A549 (cell line): ENCODE data around the gene STRN. TPM values are rescaled to one million over a fixed set of nuclear protein-coding genes. Genes with fewer than 3 reads are reported as not detected.

Experiments used
- ATAC-seq, 2 experiments: fragments of 200-7000 bp in 1 of 2; fragments of >200 bp in 1 of 2; cut with Nextera tagmentation in 1 of 2; cut with Tn5 transposase in 1 of 2; 3 replicates each; pipeline versions ENCODE4 v1.8.0 to v1.9.1; 2018 to 2020; ENCODE audit warnings: mild to moderate bottlenecking in 1 of 2, moderate library complexity in 1 of 2
- CTCF ChIA-PET: fragments of 300-600 bp; sonication (Branson Sonifier 250); formaldehyde crosslinking; extraction: SDS; loops from one replicate; lab custom pipeline; 2021; ENCODE audit warnings: antibody characterized with exemption, inconsistent platforms; lab: Yijun Ruan, JAX
- POLR2A ChIA-PET: fragments of 350-600 bp; formaldehyde crosslinking; extraction: SDS; loops from one replicate; lab custom pipeline; 2021; ENCODE audit warnings: antibody characterized with exemption, inconsistent platforms; lab: Yijun Ruan, JAX
- DNase-seq, 2 experiments: peaks; one replicate each; pipeline versions ENCODE4 v3.0.0 to v3.0.0-alpha.2; 2011 to 2016; ENCODE audit warnings: low read depth in 1 of 2, low spot score in 1 of 2
- FAIRE-seq: peaks from 2 replicates; lab custom pipeline; 2011; peaks lifted over from hg19 to GRCh38; lab: Jason Lieb, UNC
- H3K27ac ChIP-seq, 2 experiments: fragments of >200 bp; sonication (Bioruptor Twin); formaldehyde crosslinking; 3 replicates each; pipeline ENCODE4 v1.5.1; 2016 to 2017
- H3K4me1 ChIP-seq: fragments of >200 bp; sonication (Bioruptor Twin); formaldehyde crosslinking; 3 replicates; pipeline ENCODE4 v1.6.1; 2016
- H3K4me2 ChIP-seq: fragments of >200 bp; sonication (Bioruptor Twin); formaldehyde crosslinking; 3 replicates; pipeline ENCODE4 v1.6.1; 2016
- H3K4me3 ChIP-seq: fragments of >200 bp; sonication (Bioruptor Twin); formaldehyde crosslinking; 3 replicates; pipeline ENCODE4 v1.5.1; 2016
- H3K9me3 ChIP-seq: fragments of >200 bp; sonication (Bioruptor Twin); formaldehyde crosslinking; 3 replicates; pipeline ENCODE4 v1.6.1; 2016
- CBX8 ChIP-seq: fragments of 200-600 bp; sonication (generic); IDR thresholded peaks from 2 replicates; pipeline ENCODE4 v1.6.1; 2016
- CHD2 ChIP-seq: fragments of 150-350 bp; IDR thresholded peaks from 2 replicates; pipeline ENCODE4 v1.6.1; 2014; ENCODE audit warnings: low read length; ENCODE audit not compliant: partially characterized antibody
- CHD4 ChIP-seq: fragments of 200-600 bp; sonication (generic); IDR thresholded peaks from 2 replicates; pipeline ENCODE4 v1.6.1; 2016; ENCODE audit warnings: antibody characterized with exemption, mild to moderate bottlenecking, borderline replicate concordance
- EHF ChIP-seq: fragments of 250-450 bp; sonication (Bioruptor Pico); IDR thresholded peaks from 2 replicates; pipeline ENCODE4 v1.5.0; 2020; ENCODE audit warnings: mild to moderate bottlenecking
- EHMT2 ChIP-seq: fragments of 200-600 bp; sonication (generic); IDR thresholded peaks from 2 replicates; pipeline ENCODE4 v1.6.1; 2016; ENCODE audit warnings: antibody characterized with exemption, low read depth, mild to moderate bottlenecking, moderate library complexity
- EP300 ChIP-seq, 2 experiments: fragments of >200 bp; sonication (Bioruptor Twin); formaldehyde crosslinking; IDR thresholded peaks; 2 replicates in 1 of 2; 3 replicates in 1 of 2; pipeline ENCODE4 v1.6.1; 2016 to 2017
- FOXS1 ChIP-seq: fragments of 250-450 bp; sonication (Bioruptor Pico); IDR thresholded peaks from 2 replicates; pipeline ENCODE4 v1.5.0; 2020; ENCODE audit warnings: mild to moderate bottlenecking, moderate library complexity
- HDAC2 ChIP-seq: fragments of 200-600 bp; sonication (generic); IDR thresholded peaks from 2 replicates; pipeline ENCODE4 v1.6.1; 2016
- HOXA7 ChIP-seq: fragments of 250-450 bp; sonication (Bioruptor Pico); IDR thresholded peaks from 2 replicates; pipeline ENCODE4 v1.5.0; 2020; ENCODE audit warnings: mild to moderate bottlenecking, moderate library complexity
- HOXB5 ChIP-seq: fragments of 250-450 bp; sonication (Bioruptor Pico); IDR thresholded peaks from 2 replicates; pipeline ENCODE4 v1.5.0; 2020; ENCODE audit warnings: mild to moderate bottlenecking, moderate library complexity
- JUNB ChIP-seq: fragments of >200 bp; sonication (Bioruptor Twin); formaldehyde crosslinking; IDR thresholded peaks from 2 replicates; pipeline ENCODE4 v1.6.1; 2016
- KDM1A ChIP-seq: fragments of 200-600 bp; sonication (generic); IDR thresholded peaks from 2 replicates; pipeline ENCODE4 v1.6.1; 2016; ENCODE audit warnings: low read depth, mild to moderate bottlenecking
- KDM5A ChIP-seq: fragments of 200-600 bp; sonication (generic); IDR thresholded peaks from 2 replicates; pipeline ENCODE4 v1.6.1; 2016; ENCODE audit warnings: antibody characterized with exemption, mild to moderate bottlenecking
- MYC ChIP-seq: IDR thresholded peaks from 2 replicates; pipeline ENCODE4 v1.6.1; 2012; ENCODE audit warnings: mild to moderate bottlenecking, inconsistent platforms, low read length, improper control_type of control experiment, borderline replicate concordance
- NFE2L2 ChIP-seq: fragments of 150-350 bp; conservative IDR thresholded peaks from 2 replicates; pipeline ENCODE4 v1.6.1; 2014; ENCODE audit warnings: low read length
- NPAS2 ChIP-seq: fragments of 250-450 bp; sonication (Bioruptor Pico); IDR thresholded peaks from 2 replicates; pipeline ENCODE4 v1.8.0; 2022; ENCODE audit warnings: mild to moderate bottlenecking, moderate library complexity, borderline replicate concordance
- NR3C1 ChIP-seq: fragments of >200 bp; sonication (Bioruptor Twin); formaldehyde crosslinking; IDR thresholded peaks from 3 replicates; pipeline ENCODE4 v1.6.1; 2017
- PHF8 ChIP-seq: fragments of 200-600 bp; sonication (generic); IDR thresholded peaks from 2 replicates; pipeline ENCODE4 v1.6.1; 2016; ENCODE audit warnings: low read depth, mild to moderate bottlenecking, antibody characterized with exemption, moderate library complexity, borderline replicate concordance
- POLR2AphosphoS2 ChIP-seq: conservative IDR thresholded peaks from 2 replicates; pipeline ENCODE4 v1.6.1; 2012; ENCODE audit warnings: low read length, improper control_type of control experiment, inconsistent platforms
- RCOR1 ChIP-seq: fragments of 150-350 bp; IDR thresholded peaks from 2 replicates; pipeline ENCODE4 v1.6.1; 2014; ENCODE audit warnings: antibody characterized with exemption, low read length, low read depth
- RNF2 ChIP-seq: fragments of 200-600 bp; sonication (generic); IDR thresholded peaks from 2 replicates; pipeline ENCODE4 v1.6.1; 2016; ENCODE audit warnings: low read depth, mild to moderate bottlenecking, antibody characterized with exemption, moderate library complexity, borderline replicate concordance
- TP53 ChIP-seq: fragments of 250-450 bp; sonication (Bioruptor Pico); IDR thresholded peaks from 2 replicates; pipeline ENCODE4 v1.5.0; 2021; ENCODE audit warnings: mild to moderate bottlenecking, moderate library complexity
- ZC3H11A ChIP-seq: fragments of 450-650 bp; IDR thresholded peaks from 2 replicates; pipeline ENCODE4 v1.6.1; 2014; ENCODE audit warnings: antibody characterized with exemption, mild to moderate bottlenecking
- ZNF302 ChIP-seq: fragments of 250-450 bp; sonication (Bioruptor Pico); IDR thresholded peaks from 2 replicates; pipeline ENCODE4 v1.9.0; 2021; ENCODE audit warnings: inconsistent platforms, mild to moderate bottlenecking, moderate library complexity
- WGBS: methylation state at CpG from one replicate; pipeline ENCODE4 v1.1.6; 2017; ENCODE audit errors: missing lambda C conversion rate; 5-methylcytosine and 5-hydroxymethylcytosine counted together
- polyA plus RNA-seq, 4 experiments: library from polyadenylated mRNA; depleted of rRNA in 3 of 4; stranded (reverse); fragments of >200 nt; fragmentation: RNase III in 1 of 4; extraction: RNeasy Plus Mini Kit Qiagen cat#74134 plus additional on column Dnase treatment in 1 of 4; gene quantifications; 2 replicates in 3 of 4; 3 replicates in 1 of 4; pipeline ENCODE4 v1.2.3, GENCODE V29; 2011 to 2017
- TF ChIP-seq, protein P1 (sequence below): fragments of >200 bp; sonication (Bioruptor Twin); formaldehyde crosslinking; IDR thresholded peaks from 3 replicates; pipeline ENCODE4 v1.6.1; 2016
- TF ChIP-seq, protein P2 (sequence below): IDR thresholded peaks from 2 replicates; pipeline ENCODE4 v1.6.1; 2012; ENCODE audit warnings: low read depth, borderline replicate concordance
- TF ChIP-seq, protein P3 (sequence below): IDR thresholded peaks from 2 replicates; pipeline ENCODE4 v1.6.1; 2012
- TF ChIP-seq, protein P4 (sequence below): IDR thresholded peaks from 2 replicates; pipeline ENCODE4 v1.6.1; 2012
- TF ChIP-seq, protein P5 (sequence below): fragments of 250-450 bp; sonication (Bioruptor Pico); IDR thresholded peaks from 2 replicates; pipeline ENCODE4 v1.5.0; 2021; ENCODE audit warnings: mild to moderate bottlenecking, moderate library complexity, borderline replicate concordance

STRN gene
- polyA plus RNA-seq, 2 of the 4 experiments (the other 2 are of a cell fraction): 13.1 to 36.0 TPM

- TF ChIP-seq, protein P1, sequence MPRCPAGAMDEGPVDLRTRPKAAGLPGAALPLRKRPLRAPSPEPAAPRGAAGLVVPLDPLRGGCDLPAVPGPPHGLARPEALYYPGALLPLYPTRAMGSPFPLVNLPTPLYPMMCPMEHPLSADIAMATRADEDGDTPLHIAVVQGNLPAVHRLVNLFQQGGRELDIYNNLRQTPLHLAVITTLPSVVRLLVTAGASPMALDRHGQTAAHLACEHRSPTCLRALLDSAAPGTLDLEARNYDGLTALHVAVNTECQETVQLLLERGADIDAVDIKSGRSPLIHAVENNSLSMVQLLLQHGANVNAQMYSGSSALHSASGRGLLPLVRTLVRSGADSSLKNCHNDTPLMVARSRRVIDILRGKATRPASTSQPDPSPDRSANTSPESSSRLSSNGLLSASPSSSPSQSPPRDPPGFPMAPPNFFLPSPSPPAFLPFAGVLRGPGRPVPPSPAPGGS: no peak
- TF ChIP-seq CHD4 (no peak), TP53 (CRISPR knock-in tag) (no peak), ZNF302 (CRISPR knock-in tag) (no peak), ZC3H11A (no peak), HOXB5 (CRISPR knock-in tag) (no peak), RNF2 (no peak)
- TF ChIP-seq, protein P2, sequence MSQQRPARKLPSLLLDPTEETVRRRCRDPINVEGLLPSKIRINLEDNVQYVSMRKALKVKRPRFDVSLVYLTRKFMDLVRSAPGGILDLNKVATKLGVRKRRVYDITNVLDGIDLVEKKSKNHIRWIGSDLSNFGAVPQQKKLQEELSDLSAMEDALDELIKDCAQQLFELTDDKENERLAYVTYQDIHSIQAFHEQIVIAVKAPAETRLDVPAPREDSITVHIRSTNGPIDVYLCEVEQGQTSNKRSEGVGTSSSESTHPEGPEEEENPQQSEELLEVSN: no peak
- TF ChIP-seq, protein P3, sequence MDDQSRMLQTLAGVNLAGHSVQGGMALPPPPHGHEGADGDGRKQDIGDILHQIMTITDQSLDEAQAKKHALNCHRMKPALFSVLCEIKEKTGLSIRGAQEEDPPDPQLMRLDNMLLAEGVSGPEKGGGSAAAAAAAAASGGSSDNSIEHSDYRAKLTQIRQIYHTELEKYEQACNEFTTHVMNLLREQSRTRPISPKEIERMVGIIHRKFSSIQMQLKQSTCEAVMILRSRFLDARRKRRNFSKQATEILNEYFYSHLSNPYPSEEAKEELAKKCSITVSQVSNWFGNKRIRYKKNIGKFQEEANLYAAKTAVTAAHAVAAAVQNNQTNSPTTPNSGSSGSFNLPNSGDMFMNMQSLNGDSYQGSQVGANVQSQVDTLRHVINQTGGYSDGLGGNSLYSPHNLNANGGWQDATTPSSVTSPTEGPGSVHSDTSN: no peak
Measured at GRCh38 chr2:36918307-36918706, 48.0 kb downstream of the STRN start (continued).

DNA sequence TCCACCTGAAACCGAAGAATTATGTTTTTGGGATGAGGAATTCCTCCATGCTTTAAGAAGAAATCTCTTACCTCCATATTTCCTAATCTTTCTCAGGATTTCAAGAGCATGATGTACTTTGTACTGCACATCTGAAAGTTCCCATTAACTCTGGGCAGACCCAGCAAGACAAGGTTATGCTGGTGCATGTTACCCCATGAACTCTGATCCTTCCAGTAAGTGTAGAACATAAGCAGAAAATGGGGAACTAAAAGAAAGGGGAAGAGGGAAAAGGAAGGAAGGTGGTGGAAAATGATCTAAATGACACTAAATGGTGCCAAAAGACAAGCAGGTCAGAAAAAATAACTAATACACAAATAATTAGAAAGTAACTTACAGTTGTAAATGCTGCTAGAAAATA lies 50.7 kb downstream of the STRN start:
- no peaks in the 10 kb centered on the region for H3K9me3 ChIP-seq
- ATAC-seq: no peak
- H3K4me1 ChIP-seq: no peaks in the 10 kb centered on the region
- ChIA-PET POLR2A (no interaction called here), CTCF (interaction anchor here (1.2 kb wide), 1 partner anchor 130 kb away, joined by 5 read pairs; no protein-coding TSS in a partner anchor)
- H3K4me3 ChIP-seq: no peak overlapping the region
- no peak overlapping the region for H3K27ac ChIP-seq
- no peak for FAIRE-seq
- WGBS: 90% methylated on average over 1 of the region's 1 CpG
- no peak for DNase-seq
- H3K4me2 ChIP-seq: no peak overlapping the region
- TF ChIP-seq KDM5A: no peak
- no peak for TF ChIP-seq HOXA7 (CRISPR knock-in tag)
- TF ChIP-seq JUNB: no peak
- TF ChIP-seq, protein P3: no peak
- TF ChIP-seq, protein P4, sequence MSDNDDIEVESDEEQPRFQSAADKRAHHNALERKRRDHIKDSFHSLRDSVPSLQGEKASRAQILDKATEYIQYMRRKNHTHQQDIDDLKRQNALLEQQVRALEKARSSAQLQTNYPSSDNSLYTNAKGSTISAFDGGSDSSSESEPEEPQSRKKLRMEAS: no peak
- TF ChIP-seq NFE2L2: no peak
- TF ChIP-seq, protein P5, sequence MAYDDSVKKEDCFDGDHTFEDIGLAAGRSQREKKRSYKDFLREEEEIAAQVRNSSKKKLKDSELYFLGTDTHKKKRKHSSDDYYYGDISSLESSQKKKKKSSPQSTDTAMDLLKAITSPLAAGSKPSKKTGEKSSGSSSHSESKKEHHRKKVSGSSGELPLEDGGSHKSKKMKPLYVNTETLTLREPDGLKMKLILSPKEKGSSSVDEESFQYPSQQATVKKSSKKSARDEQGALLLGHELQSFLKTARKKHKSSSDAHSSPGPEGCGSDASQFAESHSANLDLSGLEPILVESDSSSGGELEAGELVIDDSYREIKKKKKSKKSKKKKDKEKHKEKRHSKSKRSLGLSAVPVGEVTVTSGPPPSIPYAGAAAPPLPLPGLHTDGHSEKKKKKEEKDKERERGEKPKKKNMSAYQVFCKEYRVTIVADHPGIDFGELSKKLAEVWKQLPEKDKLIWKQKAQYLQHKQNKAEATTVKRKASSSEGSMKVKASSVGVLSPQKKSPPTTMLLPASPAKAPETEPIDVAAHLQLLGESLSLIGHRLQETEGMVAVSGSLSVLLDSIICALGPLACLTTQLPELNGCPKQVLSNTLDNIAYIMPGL: no peak

- no peaks in the 10 kb centered on the region for H3K9me3 ChIP-seq
- ChIA-PET POLR2A (no interaction called here), CTCF (interaction anchor here (1.0 to 1.5 kb wide), 2 partner anchors 9 to 12 kb away, joined by 3 to 4 read pairs; no protein-coding TSS in a partner anchor)
- no peak overlapping the region for H3K4me2 ChIP-seq
- no peak for DNase-seq
- ATAC-seq: no peak
- FAIRE-seq: no peak
- H3K4me1 ChIP-seq: no peaks in the 10 kb centered on the region
- no peak overlapping the region for H3K27ac ChIP-seq
- TF ChIP-seq NR3C1 (no peak), POLR2AphosphoS2 (no peak), EHMT2 (no peak), KDM1A (no peak), HOXB5 (CRISPR knock-in tag) (no peak), EHF (CRISPR knock-in tag) (no peak), MYC (no peak), PHF8 (no peak), TP53 (CRISPR knock-in tag) (no peak), ZNF302 (CRISPR knock-in tag) (no peak), RCOR1 (no peak), EP300 (IDR thresholded peaks at IDR 0.05) (no peak), CHD2 (no peak), FOXS1 (CRISPR knock-in tag) (no peak), NPAS2 (CRISPR knock-in tag) (no peak), CBX8 (no peak), HDAC2 (no peak), KDM5A (no peak)
- H3K4me3 ChIP-seq: no peak overlapping the region
Measured at GRCh38 chr2:36912695-36913094, 53.6 kb downstream of the STRN start.
